Measurements from ENCODE around the gene ASNS.

- TF ChIP-seq, protein P1, sequence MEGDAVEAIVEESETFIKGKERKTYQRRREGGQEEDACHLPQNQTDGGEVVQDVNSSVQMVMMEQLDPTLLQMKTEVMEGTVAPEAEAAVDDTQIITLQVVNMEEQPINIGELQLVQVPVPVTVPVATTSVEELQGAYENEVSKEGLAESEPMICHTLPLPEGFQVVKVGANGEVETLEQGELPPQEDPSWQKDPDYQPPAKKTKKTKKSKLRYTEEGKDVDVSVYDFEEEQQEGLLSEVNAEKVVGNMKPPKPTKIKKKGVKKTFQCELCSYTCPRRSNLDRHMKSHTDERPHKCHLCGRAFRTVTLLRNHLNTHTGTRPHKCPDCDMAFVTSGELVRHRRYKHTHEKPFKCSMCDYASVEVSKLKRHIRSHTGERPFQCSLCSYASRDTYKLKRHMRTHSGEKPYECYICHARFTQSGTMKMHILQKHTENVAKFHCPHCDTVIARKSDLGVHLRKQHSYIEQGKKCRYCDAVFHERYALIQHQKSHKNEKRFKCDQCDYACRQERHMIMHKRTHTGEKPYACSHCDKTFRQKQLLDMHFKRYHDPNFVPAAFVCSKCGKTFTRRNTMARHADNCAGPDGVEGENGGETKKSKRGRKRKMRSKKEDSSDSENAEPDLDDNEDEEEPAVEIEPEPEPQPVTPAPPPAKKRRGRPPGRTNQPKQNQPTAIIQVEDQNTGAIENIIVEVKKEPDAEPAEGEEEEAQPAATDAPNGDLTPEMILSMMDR (IDR thresholded peaks at IDR 0.05): no peak
- TF ChIP-seq CREM (CRISPR knock-in tag; IDR thresholded peaks at IDR 0.05) (no peak), SMAD4 (CRISPR knock-in tag; IDR thresholded peaks at IDR 0.05) (no peak), IRF1 (CRISPR knock-in tag; IDR thresholded peaks at IDR 0.05) (no peak), FOXJ3 (CRISPR knock-in tag; IDR thresholded peaks at IDR 0.05; ENCODE audit: borderline replicate concordance) (no peak), TEAD4 (CRISPR knock-in tag; IDR thresholded peaks at IDR 0.05) (no peak), MAX (CRISPR knock-in tag; IDR thresholded peaks at IDR 0.05) (no peak), RELA (CRISPR knock-in tag; IDR thresholded peaks at IDR 0.05; ENCODE audit: borderline replicate concordance) (no peak), SMAD3 (CRISPR knock-in tag; IDR thresholded peaks at IDR 0.05; ENCODE audit: borderline replicate concordance) (no peak), PRDM15 (CRISPR knock-in tag; IDR thresholded peaks at IDR 0.05) (no peak)
- TF ChIP-seq, protein P2, sequence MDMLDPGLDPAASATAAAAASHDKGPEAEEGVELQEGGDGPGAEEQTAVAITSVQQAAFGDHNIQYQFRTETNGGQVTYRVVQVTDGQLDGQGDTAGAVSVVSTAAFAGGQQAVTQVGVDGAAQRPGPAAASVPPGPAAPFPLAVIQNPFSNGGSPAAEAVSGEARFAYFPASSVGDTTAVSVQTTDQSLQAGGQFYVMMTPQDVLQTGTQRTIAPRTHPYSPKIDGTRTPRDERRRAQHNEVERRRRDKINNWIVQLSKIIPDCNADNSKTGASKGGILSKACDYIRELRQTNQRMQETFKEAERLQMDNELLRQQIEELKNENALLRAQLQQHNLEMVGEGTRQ (CRISPR knock-in tag; IDR thresholded peaks at IDR 0.05): no peak
- TF ChIP-seq, protein P3, sequence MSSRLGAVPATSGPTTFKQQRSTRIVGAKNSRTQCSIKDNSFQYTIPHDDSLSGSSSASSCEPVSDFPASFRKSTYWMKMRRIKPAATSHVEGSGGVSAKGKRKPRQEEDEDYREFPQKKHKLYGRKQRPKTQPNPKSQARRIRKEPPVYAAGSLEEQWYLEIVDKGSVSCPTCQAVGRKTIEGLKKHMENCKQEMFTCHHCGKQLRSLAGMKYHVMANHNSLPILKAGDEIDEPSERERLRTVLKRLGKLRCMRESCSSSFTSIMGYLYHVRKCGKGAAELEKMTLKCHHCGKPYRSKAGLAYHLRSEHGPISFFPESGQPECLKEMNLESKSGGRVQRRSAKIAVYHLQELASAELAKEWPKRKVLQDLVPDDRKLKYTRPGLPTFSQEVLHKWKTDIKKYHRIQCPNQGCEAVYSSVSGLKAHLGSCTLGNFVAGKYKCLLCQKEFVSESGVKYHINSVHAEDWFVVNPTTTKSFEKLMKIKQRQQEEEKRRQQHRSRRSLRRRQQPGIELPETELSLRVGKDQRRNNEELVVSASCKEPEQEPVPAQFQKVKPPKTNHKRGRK (CRISPR knock-in tag; IDR thresholded peaks at IDR 0.05; ENCODE audit: borderline replicate concordance): no peak
- TF ChIP-seq, protein P4, sequence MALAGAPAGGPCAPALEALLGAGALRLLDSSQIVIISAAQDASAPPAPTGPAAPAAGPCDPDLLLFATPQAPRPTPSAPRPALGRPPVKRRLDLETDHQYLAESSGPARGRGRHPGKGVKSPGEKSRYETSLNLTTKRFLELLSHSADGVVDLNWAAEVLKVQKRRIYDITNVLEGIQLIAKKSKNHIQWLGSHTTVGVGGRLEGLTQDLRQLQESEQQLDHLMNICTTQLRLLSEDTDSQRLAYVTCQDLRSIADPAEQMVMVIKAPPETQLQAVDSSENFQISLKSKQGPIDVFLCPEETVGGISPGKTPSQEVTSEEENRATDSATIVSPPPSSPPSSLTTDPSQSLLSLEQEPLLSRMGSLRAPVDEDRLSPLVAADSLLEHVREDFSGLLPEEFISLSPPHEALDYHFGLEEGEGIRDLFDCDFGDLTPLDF (CRISPR knock-in tag; IDR thresholded peaks at IDR 0.05): no peak
These were observed 1.4 kb upstream of the ASNS start for GRCh38 chr7:97873606-97874005.
